GM20000 (cell line): ENCODE results near the gene KIF1A.
"Not testable (repeated sequence)": the region's sequence is repeated elsewhere in the genome, so short reads cannot be mapped to it uniquely, and the experiment has no call there.

ENCODE experiments used
- DNase-seq: peaks from one replicate; pipeline ENCODE4 v3.0.0; 2012; ENCODE audit warnings: low spot score
- CTCF ChIP-seq: IDR thresholded peaks from 2 replicates; pipeline ENCODE4 v1.5.1; 2012; ENCODE audit warnings: mild to moderate bottlenecking, control low read depth; ENCODE audit errors: extremely low read depth, missing control alignments

KIF1A gene

GRCh38 chr2:240703417-240704341 is 116.3 kb downstream of the KIF1A start:
- DNase-seq: no peak
- no peak for TF ChIP-seq CTCF

- no peak for DNase-seq
- no peak for TF ChIP-seq CTCF
Observed at GRCh38 chr2:240702640-240703011, 117.4 kb downstream of the KIF1A start.

GRCh38 chr2:240701736-240702639 is 118.0 kb downstream of the KIF1A start:
- no peak for DNase-seq
- no peak for TF ChIP-seq CTCF

GRCh38 chr2:240701091-240701735 is 118.8 kb downstream of the KIF1A start:
- no peak for TF ChIP-seq CTCF
- DNase-seq: no peak

GRCh38 chr2:240700616-240701015 is 119.4 kb downstream of the KIF1A start:
- DNase-seq: not testable (repeated sequence)

- DNase-seq: not testable (repeated sequence)
Observed at GRCh38 chr2:240699835-240700234, 120.2 kb downstream of the KIF1A start.

- not testable (repeated sequence) for DNase-seq
Observed at GRCh38 chr2:240698852-240699561, 121.0 kb downstream of the KIF1A start.

- DNase-seq: not testable (repeated sequence)
Observed at GRCh38 chr2:240696469-240696868, 123.5 kb downstream of the KIF1A start.

GRCh38 chr2:240695593-240695992 is 124.4 kb downstream of the KIF1A start:
- not testable (repeated sequence) for DNase-seq

- not testable (repeated sequence) for DNase-seq
Observed at GRCh38 chr2:240694304-240694703, 125.7 kb downstream of the KIF1A start.

GRCh38 chr2:240692583-240693561 is 127.1 kb downstream of the KIF1A start:
- DNase-seq: not testable (repeated sequence)

- not testable (repeated sequence) for DNase-seq
Observed at GRCh38 chr2:240691631-240692420, 128.2 kb downstream of the KIF1A start, which contains the start of gene AQP12A. TSS of gene AQP12A (plus strand) at chr2:240691866. CDS start at chr2:240691914, 48 bp downstream.

- not testable (repeated sequence) for DNase-seq
Observed at GRCh38 chr2:240691075-240691427, 129.0 kb downstream of the KIF1A start.
